ENCODE results near the gene CWC15. TPM values are rescaled to one million over a fixed set of nuclear protein-coding genes. Genes with fewer than 3 reads are reported as not detected.

Gene CWC15
- 37.5 and 39.6 TPM in 2 replicates for total RNA-seq

DNA sequence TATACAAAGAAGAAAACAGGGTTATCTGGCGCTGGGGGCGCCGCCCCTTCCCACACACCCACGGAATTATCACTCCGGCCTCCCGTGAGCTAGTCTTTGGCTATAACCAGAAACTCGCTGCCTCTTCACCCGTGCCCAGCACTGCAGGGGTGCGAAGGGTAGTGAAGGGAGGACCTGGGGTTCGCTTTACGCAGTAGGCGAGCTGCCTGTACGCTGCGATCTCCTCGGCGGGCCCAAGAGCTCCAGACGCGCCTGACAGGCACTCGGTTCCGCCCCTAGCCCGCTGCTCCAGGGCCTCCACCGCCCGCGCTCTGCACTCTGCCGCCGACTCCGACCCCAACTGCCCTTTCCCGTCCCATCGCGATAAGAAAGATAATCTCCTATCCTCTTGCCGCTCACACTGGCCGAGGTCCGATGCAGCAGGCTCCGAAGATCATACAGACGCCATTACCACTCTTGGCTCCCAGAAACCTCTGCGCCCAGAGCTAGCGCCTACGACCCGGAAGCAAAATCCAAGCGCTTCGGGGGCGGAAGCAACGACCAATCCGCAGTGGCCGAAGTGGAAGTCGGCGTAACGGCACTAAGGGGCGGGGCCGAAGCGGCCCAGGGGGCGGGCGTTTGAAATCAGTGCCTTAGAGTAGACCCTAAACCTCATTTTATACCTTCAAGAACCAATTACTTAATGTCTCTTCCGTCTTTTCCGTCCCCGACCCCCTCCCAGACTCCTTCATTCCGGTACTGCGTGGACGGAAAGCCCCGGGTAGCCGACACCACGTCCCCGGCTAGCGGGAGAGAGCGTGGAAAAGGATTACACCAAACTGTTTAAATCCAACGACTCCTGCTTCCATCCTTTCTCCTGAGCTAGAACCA, at the start of gene CWC15, which contains the start of gene KDM4D:
CWC15 (minus strand) TSS at position 458 of the 870 bp plus-strand sequence. CDS start 1,371 bp downstream, outside the sequence.
KDM4D (plus strand) TSS at position 611 of the 870 bp plus-strand sequence. CDS start 23,664 bp downstream, outside the sequence.

Other genes with a start within 250 kb of the CWC15 start
- 32.1 and 49.5 TPM in 2 replicates for gene AMOTL1, start 205.2 kb downstream of the CWC15 start, total RNA-seq
- 0.37 and 0.43 TPM in 2 replicates for gene KDM4D, start 153 bp upstream of the CWC15 start, total RNA-seq
- not detected in 2 replicates for gene KDM4E, start 51.7 kb upstream of the CWC15 start, total RNA-seq
- not detected in 2 replicates for gene KDM4F, start 75.9 kb upstream of the CWC15 start, total RNA-seq
- gene SRSF8, start 93.4 kb upstream of the CWC15 start, total RNA-seq, result 9.7 and 13.5 TPM in 2 replicates
- gene ENDOD1, start 116.3 kb upstream of the CWC15 start, total RNA-seq, result 23.9 and 48.1 TPM in 2 replicates